IMR-90 (cell line): ENCODE results near the gene L3MBTL3. TPM values are rescaled to one million over a fixed set of nuclear protein-coding genes. Genes with fewer than 3 reads are reported as not detected.
A peak's percentile ranks its signal among the peaks of the same experiment; 100 is the strongest.

Experiments used
- ATAC-seq: fragments of 200-7000 bp; cut with Tn5 transposase; 2 replicates; pipeline ENCODE4 v1.9.1; 2020; ENCODE audit warnings: low read depth, mild to moderate bottlenecking, moderate library complexity
- BruUV-seq: library from RNA; stranded (reverse); fragments of 400-500 nt; replicated peaks from 2 replicates; lab custom pipeline; 2021; lab: Mats Ljungman, UMichigan
- CTCF ChIA-PET: fragments of 300-600 bp; formaldehyde crosslinking; extraction: SDS; loops from one replicate; lab custom pipeline; 2021; ENCODE audit warnings: antibody characterized with exemption; lab: Yijun Ruan, JAX
- POLR2A ChIA-PET: fragments of 300-600 bp; sonication (Branson Sonifier 250); formaldehyde crosslinking; loops from one replicate; lab custom pipeline; 2022; ENCODE audit warnings: antibody characterized with exemption; ENCODE audit not compliant: unreplicated experiment; lab: Charles Lee
- DNase-seq: peaks from one replicate; pipeline ENCODE4 v3.0.0; 2013
- H2AFZ ChIP-seq: replicated peaks from 2 replicates; pipeline ENCODE3; 2013; ENCODE audit warnings: low read length, mild to moderate bottlenecking; ENCODE audit not compliant: poor library complexity
- H2AK5ac ChIP-seq: 2 replicates; pipeline ENCODE4 v1.6.1; 2013; ENCODE audit warnings: low read depth, low read length, inconsistent platforms
- H2AK9ac ChIP-seq: replicated peaks from 2 replicates; pipeline ENCODE3; 2013; ENCODE audit warnings: mild to moderate bottlenecking, low read depth, low read length, moderate library complexity; ENCODE audit not compliant: poor library complexity
- H2BK120ac ChIP-seq: 2 replicates; pipeline ENCODE4 v1.6.1; 2013; ENCODE audit warnings: low read depth, low read length, inconsistent platforms
- H2BK15ac ChIP-seq: 3 replicates; pipeline ENCODE4 v1.6.1; 2013; ENCODE audit warnings: low read depth, low read length, inconsistent platforms
- H2BK20ac ChIP-seq: 2 replicates; pipeline ENCODE4 v1.6.1; 2013; ENCODE audit warnings: low read depth, mild to moderate bottlenecking, inconsistent platforms, low read length, moderate library complexity
- H2BK5ac ChIP-seq: 2 replicates; pipeline ENCODE4 v1.6.1; 2013; ENCODE audit warnings: mild to moderate bottlenecking, low read depth, low read length, inconsistent platforms; ENCODE audit not compliant: poor library complexity, severe bottlenecking
- H3K14ac ChIP-seq: replicated peaks from 2 replicates; pipeline ENCODE4 v1.6.1; 2013; ENCODE audit warnings: low read depth, low read length, inconsistent platforms
- H3K18ac ChIP-seq: 2 replicates; pipeline ENCODE4 v1.6.1; 2013; ENCODE audit warnings: low read depth, low read length, control low read depth
- H3K23ac ChIP-seq: 2 replicates; pipeline ENCODE4 v1.6.1; 2013; ENCODE audit warnings: low read depth, low read length, inconsistent platforms
- H3K27ac ChIP-seq: 2 replicates; pipeline ENCODE4 v1.5.1; 2013; ENCODE audit warnings: mild to moderate bottlenecking, control low read depth, low read length; ENCODE audit not compliant: insufficient read depth
- H3K27me3 ChIP-seq: 2 replicates; pipeline ENCODE4 v1.6.1; 2013; ENCODE audit warnings: low read length; ENCODE audit not compliant: control insufficient read depth, insufficient read depth
- H3K36me3 ChIP-seq: 2 replicates; pipeline ENCODE4 v1.6.1; 2013; ENCODE audit warnings: low read length, mixed read lengths; ENCODE audit not compliant: control insufficient read depth, insufficient read depth
- H3K4ac ChIP-seq: 2 replicates; pipeline ENCODE4 v1.6.1; 2013; ENCODE audit warnings: low read depth, low read length, inconsistent platforms
- H3K4me1 ChIP-seq: 2 replicates; pipeline ENCODE4 v1.6.1; 2013; ENCODE audit warnings: low read length, mixed read lengths; ENCODE audit not compliant: control insufficient read depth, insufficient read depth
- H3K4me2 ChIP-seq: 2 replicates; pipeline ENCODE4 v1.6.1; 2013; ENCODE audit warnings: low read depth, mild to moderate bottlenecking, control low read depth, low read length, moderate library complexity
- H3K4me3 ChIP-seq: 2 replicates; pipeline ENCODE4 v1.5.1; 2013; ENCODE audit warnings: low read depth, mild to moderate bottlenecking, control low read depth, low read length, moderate library complexity; ENCODE audit not compliant: insufficient read depth
- H3K56ac ChIP-seq: 2 replicates; pipeline ENCODE4 v1.6.1; 2013; ENCODE audit warnings: low read length, inconsistent platforms; ENCODE audit not compliant: insufficient read depth; ENCODE audit errors: extremely low read depth
- H3K79me1 ChIP-seq, 2 experiments: 2 replicates each; pipeline ENCODE4 v1.6.1; 2013; ENCODE audit warnings: low read length in 2 of 2, inconsistent platforms in 1 of 2, low read depth in 1 of 2
- H3K9ac ChIP-seq: 2 replicates; pipeline ENCODE4 v1.6.1; 2013; ENCODE audit warnings: low read depth, low read length, control low read depth
- H3K9me1 ChIP-seq: 2 replicates; pipeline ENCODE4 v1.6.1; 2013; ENCODE audit warnings: low read length, inconsistent platforms; ENCODE audit not compliant: insufficient read depth
- H3K9me3 ChIP-seq: 2 replicates; pipeline ENCODE4 v1.6.1; 2013; ENCODE audit warnings: low read length; ENCODE audit not compliant: control insufficient read depth, insufficient read depth
- H4K20me1 ChIP-seq: 2 replicates; pipeline ENCODE4 v1.6.1; 2013; ENCODE audit warnings: low read length, inconsistent platforms; ENCODE audit not compliant: insufficient read depth
- H4K5ac ChIP-seq: 2 replicates; pipeline ENCODE4 v1.6.1; 2013; ENCODE audit warnings: mild to moderate bottlenecking, low read depth, low read length, control low read depth
- H4K8ac ChIP-seq, 2 experiments: 2 replicates each; pipeline ENCODE4 v1.6.1; 2013; ENCODE audit warnings: low read depth in 2 of 2, low read length in 2 of 2, control low read depth in 1 of 2, inconsistent platforms in 1 of 2
- H4K91ac ChIP-seq: 2 replicates; pipeline ENCODE4 v1.6.1; 2013; ENCODE audit warnings: low read depth, low read length, inconsistent platforms; ENCODE audit not compliant: insufficient read depth
- BHLHE40 ChIP-seq: fragments of 150-350 bp; IDR thresholded peaks from 2 replicates; pipeline ENCODE4 v1.6.1; 2016; ENCODE audit warnings: mild to moderate bottlenecking, low read depth, low read length
- CEBPB ChIP-seq: IDR thresholded peaks from 2 replicates; pipeline ENCODE4 v1.6.1; 2012; ENCODE audit warnings: low read depth, low read length, improper control_type of control experiment
- CHD1 ChIP-seq: IDR thresholded peaks from 2 replicates; pipeline ENCODE4 v1.6.1; 2012; ENCODE audit warnings: low read depth, low read length, improper control_type of control experiment
- ELK1 ChIP-seq: fragments of 150-350 bp; IDR thresholded peaks from 2 replicates; pipeline ENCODE4 v1.6.1; 2016; ENCODE audit warnings: low read depth, mild to moderate bottlenecking, low read length, moderate library complexity, borderline replicate concordance
- FOS ChIP-seq: fragments of 150-350 bp; IDR thresholded peaks from 2 replicates; pipeline ENCODE4 v1.6.1; 2016; ENCODE audit warnings: low read depth, low read length
- MAFK ChIP-seq: IDR thresholded peaks from 2 replicates; pipeline ENCODE4 v1.6.1; 2012; ENCODE audit warnings: low read depth, low read length, improper control_type of control experiment
- MAZ ChIP-seq: IDR thresholded peaks from 2 replicates; pipeline ENCODE4 v1.6.1; 2012; ENCODE audit warnings: low read depth, mild to moderate bottlenecking, low read length, improper control_type of control experiment, moderate library complexity, borderline replicate concordance
- MXI1 ChIP-seq: IDR thresholded peaks from 2 replicates; pipeline ENCODE4 v1.6.1; 2012; ENCODE audit warnings: low read depth, mild to moderate bottlenecking, low read length, moderate library complexity, borderline replicate concordance
- NFE2L2 ChIP-seq: fragments of 150-350 bp; IDR thresholded peaks from 2 replicates; pipeline ENCODE4 v1.6.1; 2016; ENCODE audit warnings: low read depth, mild to moderate bottlenecking, low read length
- POLR2A ChIP-seq: IDR thresholded peaks from 2 replicates; pipeline ENCODE4 v1.6.1; 2012; ENCODE audit warnings: mild to moderate bottlenecking, low read depth, low read length
- RAD21 ChIP-seq: IDR thresholded peaks from 2 replicates; pipeline ENCODE4 v1.6.1; 2012; ENCODE audit warnings: low read length, improper control_type of control experiment
- RCOR1 ChIP-seq: IDR thresholded peaks from 2 replicates; pipeline ENCODE4 v1.6.1; 2012; ENCODE audit warnings: mild to moderate bottlenecking, low read length, improper control_type of control experiment; ENCODE audit not compliant: insufficient replicate concordance
- RFX5 ChIP-seq: IDR thresholded peaks from 2 replicates; pipeline ENCODE4 v1.8.0; 2012; ENCODE audit warnings: low read depth, mild to moderate bottlenecking, low read length, moderate library complexity
- SMC3 ChIP-seq: fragments of 150-350 bp; IDR thresholded peaks from 2 replicates; pipeline ENCODE4 v1.6.1; 2016; ENCODE audit warnings: low read depth, mild to moderate bottlenecking, antibody characterized with exemption, low read length, moderate library complexity
- USF2 ChIP-seq: fragments of 150-350 bp; IDR thresholded peaks from 2 replicates; pipeline ENCODE4 v1.6.1; 2017; ENCODE audit warnings: mild to moderate bottlenecking, antibody characterized with exemption, low read length, low read depth
- WGBS, 2 experiments: methylation state at CpG; one replicate each; pipeline versions ENCODE4 v1.1.5 to v1.1.7; 2013; ENCODE audit warnings: missing lambda C conversion rate in 2 of 2; ENCODE audit not compliant: insufficient read length in 1 of 2; ENCODE audit errors: extremely low coverage in 2 of 2; 5-methylcytosine and 5-hydroxymethylcytosine counted together
- dilution Hi-C: fragments of 300-500 bp; cut with HindIII; formaldehyde crosslinking; loops from one replicate; pipeline ENCODE4 v1.14.3; 2018; ENCODE audit warnings: low sequenced_read_pairs; ENCODE audit not compliant: unreplicated experiment
- in situ Hi-C: fragments of 300-500 bp; cut with MboI; formaldehyde crosslinking; loops from 3 replicates; pipeline ENCODE4 v1.14.3; 2019; ENCODE audit warnings: low sequenced_read_pairs, inconsistent platforms, mixed read lengths
- intact Hi-C: fragments of 100-400 bp; cut with micrococcal nuclease; formaldehyde crosslinking; loops from 2 replicates; pipeline ENCODE4 v1.10.0; 2022
- polyA plus RNA-seq, 3 experiments: library from polyadenylated mRNA; depleted of rRNA; stranded (reverse); fragments of >200 nt; gene quantifications; 2 replicates each; pipeline ENCODE4 v1.2.3, GENCODE V29; 2012; ENCODE audit warnings: low replicate concordance in 1 of 3
- total RNA-seq: library from RNA; depleted of rRNA; stranded (reverse); fragments of >200 nt; gene quantifications from 2 replicates; pipeline ENCODE4 v1.2.3, GENCODE V29; 2012
- TF ChIP-seq, protein P1 (sequence below): conservative IDR thresholded peaks from 2 replicates; pipeline ENCODE4 v1.5.1; 2012; ENCODE audit warnings: mild to moderate bottlenecking, low read depth, low read length, improper control_type of control experiment

The L3MBTL3 gene
- total and polyA plus RNA-seq, 2 of the 4 experiments (the other 2 are of a cell fraction), result 7.2 to 10.9 TPM

DNA sequence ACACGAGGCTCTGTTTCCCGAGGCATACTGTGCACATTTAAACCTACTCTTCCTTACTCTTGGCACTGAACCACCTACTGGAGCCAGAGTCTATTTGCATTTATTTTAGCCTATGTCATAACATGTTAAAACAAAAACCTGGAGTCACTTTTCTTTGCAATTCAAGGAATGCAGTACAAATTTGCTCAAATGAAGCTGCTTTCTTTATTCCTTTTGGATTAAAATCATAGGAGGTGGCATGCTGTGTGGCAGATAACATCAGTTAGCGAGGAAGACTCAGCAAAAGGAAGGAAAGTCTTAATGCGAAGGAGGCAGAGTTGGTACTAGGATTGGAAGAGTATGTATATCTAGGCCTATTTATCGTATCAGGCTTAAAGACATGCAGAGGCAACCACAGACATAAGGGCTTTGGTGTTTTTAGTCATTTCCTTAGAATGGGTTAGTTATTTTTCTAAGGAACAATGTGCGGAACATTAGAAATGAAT lies 111.4 kb downstream of the L3MBTL3 start:
- H3K23ac ChIP-seq, result no peak overlapping the region
- H2AK5ac ChIP-seq, result no peak overlapping the region
- H3K27ac ChIP-seq, result no peak overlapping the region
- H3K4me3 ChIP-seq, result no peak overlapping the region
- no peak overlapping the region for H3K4ac ChIP-seq
- H3K56ac ChIP-seq, result no peak overlapping the region
- peak overlapping the region; percentile 82 for H2BK120ac ChIP-seq
- dilution Hi-C loops, result no loop called here
- H3K18ac ChIP-seq, result peak overlapping the region; percentile 7; the same call in 1 of the 2 replicates
- H3K27me3 ChIP-seq, result no peaks in the 10 kb centered on the region
- H2AFZ ChIP-seq, result no peak overlapping the region
- ATAC-seq (peak; percentile 75), DNase-seq (peak; percentile 80)
- H2BK15ac ChIP-seq, result no peak overlapping the region
- intact Hi-C loops, result loop anchor here (5.0 kb wide), 1 partner anchor 83 kb away; no protein-coding TSS in a partner anchor
- no peak overlapping the region for H3K9ac ChIP-seq
- H3K9me3 ChIP-seq, result no peaks in the 10 kb centered on the region
- H3K79me1 ChIP-seq, result 0 out of 4 replicates have a peak, but pooled peaks cover 0 to 3% of the 10 kb centered on the region in 2 experiments
- H3K14ac ChIP-seq, result 0 out of 2 replicates have a peak overlapping the region, but pooled peaks have one; percentile 5
- TF ChIP-seq MAZ, result no peak
- no peak for TF ChIP-seq RCOR1
- no peak for TF ChIP-seq CHD1
- TF ChIP-seq USF2, result no peak
- TF ChIP-seq CEBPB, result no peak
- no peak for TF ChIP-seq POLR2A
- no peak for TF ChIP-seq FOS
- no peak for TF ChIP-seq RAD21
- TF ChIP-seq, protein P1, sequence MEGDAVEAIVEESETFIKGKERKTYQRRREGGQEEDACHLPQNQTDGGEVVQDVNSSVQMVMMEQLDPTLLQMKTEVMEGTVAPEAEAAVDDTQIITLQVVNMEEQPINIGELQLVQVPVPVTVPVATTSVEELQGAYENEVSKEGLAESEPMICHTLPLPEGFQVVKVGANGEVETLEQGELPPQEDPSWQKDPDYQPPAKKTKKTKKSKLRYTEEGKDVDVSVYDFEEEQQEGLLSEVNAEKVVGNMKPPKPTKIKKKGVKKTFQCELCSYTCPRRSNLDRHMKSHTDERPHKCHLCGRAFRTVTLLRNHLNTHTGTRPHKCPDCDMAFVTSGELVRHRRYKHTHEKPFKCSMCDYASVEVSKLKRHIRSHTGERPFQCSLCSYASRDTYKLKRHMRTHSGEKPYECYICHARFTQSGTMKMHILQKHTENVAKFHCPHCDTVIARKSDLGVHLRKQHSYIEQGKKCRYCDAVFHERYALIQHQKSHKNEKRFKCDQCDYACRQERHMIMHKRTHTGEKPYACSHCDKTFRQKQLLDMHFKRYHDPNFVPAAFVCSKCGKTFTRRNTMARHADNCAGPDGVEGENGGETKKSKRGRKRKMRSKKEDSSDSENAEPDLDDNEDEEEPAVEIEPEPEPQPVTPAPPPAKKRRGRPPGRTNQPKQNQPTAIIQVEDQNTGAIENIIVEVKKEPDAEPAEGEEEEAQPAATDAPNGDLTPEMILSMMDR, result no peak
- no peak for TF ChIP-seq RFX5
- TF ChIP-seq MAFK, result no peak
- TF ChIP-seq SMC3, result no peak
- no peak for TF ChIP-seq BHLHE40
- no peak for TF ChIP-seq NFE2L2
- no peak for TF ChIP-seq ELK1
- no peak for TF ChIP-seq MXI1
- 75% methylated on average over 3 of the region's 6 CpGs; no CpG with 5 or more reads in 1 of the 2 experiments for WGBS, 2 experiments
- in situ Hi-C loops, result no loop called here
- ChIA-PET CTCF (no interaction called here), POLR2A (no interaction called here)
- no peaks in the 10 kb centered on the region for H3K36me3 ChIP-seq
- peak overlapping the region; percentile 29; the same call in 1 of the 2 replicates for H4K91ac ChIP-seq
- peak overlapping the region; percentile 61 for H2BK5ac ChIP-seq
- peaks cover 3% of the 10 kb centered on the region; the same call in 1 of the 2 replicates for H3K4me1 ChIP-seq
- no peaks in the 10 kb centered on the region for H4K20me1 ChIP-seq
- peak overlapping the region; percentile 69; the same call in 1 of the 2 replicates for H2BK20ac ChIP-seq
- peak overlapping the region; percentile 3; the same call in 1 of the 2 replicates for H4K5ac ChIP-seq
- peak overlapping the region; percentile 49; the same call in 1 of the 2 replicates for H3K4me2 ChIP-seq
- H2AK9ac ChIP-seq, result no peak overlapping the region
- H3K9me1 ChIP-seq, result no peaks in the 10 kb centered on the region
- H4K8ac ChIP-seq, result peak overlapping the region in 1 of 2 experiments; percentile 46; a peak in 1 of 4 replicates
- no TSS peak for BruUV-seq
